Measurements from ENCODE around the gene SCGN. TPM values are rescaled to one million over a fixed set of nuclear protein-coding genes. Genes with fewer than 3 reads are reported as not detected.

Gene SCGN
- total RNA-seq, 1 experiment from 2014 or later = not detected

DNA sequence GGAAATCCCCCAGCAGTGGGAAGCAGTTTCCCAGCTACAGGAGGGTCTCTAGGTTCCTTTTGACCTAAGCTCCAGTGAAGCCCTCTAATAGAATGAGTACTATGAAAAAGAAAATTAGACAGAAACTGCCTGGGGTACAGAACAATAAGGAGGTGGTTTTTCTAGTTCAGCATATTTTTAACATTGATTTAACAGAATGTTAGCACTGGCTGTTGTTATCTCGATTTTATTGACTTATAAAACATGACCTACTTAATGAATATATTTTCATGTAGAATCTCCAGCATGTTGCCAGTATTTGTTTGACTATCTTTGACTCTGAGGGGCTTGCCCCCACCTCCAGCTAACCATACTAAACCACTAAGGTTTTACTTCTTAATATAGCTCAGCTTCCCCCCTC lies 19.6 kb downstream of the SCGN start:
- in situ Hi-C loops (cut with HindIII; ENCODE audit: low pct_unique_long_range_greater_than_20kb, low sequenced_read_pairs) = no loop called here
- no peak for DNase-seq (ENCODE audit: low read depth)

DNA sequence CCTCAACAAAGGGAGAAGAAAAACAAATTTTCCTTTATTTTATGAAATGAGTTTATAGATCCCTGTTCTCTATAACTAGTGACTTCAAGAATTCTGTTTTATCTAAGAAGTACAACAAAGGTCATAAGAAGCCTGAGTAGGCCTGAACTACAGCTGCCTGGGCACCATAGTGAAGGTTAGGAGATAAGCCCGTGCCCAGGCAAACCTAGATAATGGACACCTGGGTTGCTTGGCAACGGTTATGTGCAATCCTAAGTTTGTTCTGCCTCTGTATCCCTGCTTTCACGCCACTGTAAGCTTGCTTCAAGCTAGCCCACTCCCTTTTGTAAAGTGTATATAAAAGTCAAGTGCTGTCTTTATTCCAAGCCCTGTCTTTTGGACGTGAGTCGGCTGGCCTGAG lies 23.2 kb downstream of the SCGN start:
- in situ Hi-C loops (cut with HindIII; ENCODE audit: low pct_unique_long_range_greater_than_20kb, low sequenced_read_pairs) = no loop called here
- DNase-seq (ENCODE audit: low read depth) = no peak

DNA sequence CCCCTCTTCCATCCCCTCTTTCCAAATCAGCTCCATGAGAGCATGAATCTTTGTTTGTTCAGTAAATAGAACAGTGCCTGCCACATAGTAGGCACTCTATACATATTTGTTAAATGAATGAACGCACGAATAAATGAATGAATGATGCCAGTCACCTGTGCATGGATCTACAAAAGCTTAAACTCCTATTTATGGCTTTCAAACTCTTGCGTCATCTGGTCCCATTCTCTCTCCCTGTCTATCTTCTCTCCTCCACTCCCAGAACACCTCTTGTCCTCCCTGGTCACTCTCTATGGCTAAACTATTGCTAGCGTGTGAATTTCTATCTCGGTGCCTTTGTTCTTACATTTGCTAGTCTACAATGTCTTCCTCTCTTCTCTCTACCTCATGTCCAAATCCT lies 24.8 kb downstream of the SCGN start:
- in situ Hi-C loops (cut with HindIII; ENCODE audit: low pct_unique_long_range_greater_than_20kb, low sequenced_read_pairs) = no loop called here
- DNase-seq (ENCODE audit: low read depth) = no peak

DNA sequence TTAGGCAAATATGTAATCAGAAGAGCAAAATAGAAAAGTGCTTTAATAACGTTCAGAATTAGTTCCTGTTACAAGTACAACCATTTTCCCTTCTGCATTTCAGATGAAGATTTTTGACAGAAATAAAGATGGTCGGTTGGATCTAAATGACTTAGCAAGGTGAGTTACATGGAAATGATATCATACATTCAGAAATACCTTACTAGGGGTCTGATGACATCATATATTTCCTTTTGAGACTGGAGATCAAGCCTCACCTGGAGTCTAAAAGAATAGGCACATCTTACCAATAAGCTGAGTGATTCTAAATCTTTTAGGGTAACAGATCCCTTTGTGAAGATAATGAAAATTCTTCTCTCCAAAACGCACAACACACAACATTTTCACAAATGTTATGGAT lies 29.8 kb downstream of the SCGN start:
- in situ Hi-C loops (cut with HindIII; ENCODE audit: low pct_unique_long_range_greater_than_20kb, low sequenced_read_pairs) = no loop called here
- no peak for DNase-seq (ENCODE audit: low read depth)

DNA sequence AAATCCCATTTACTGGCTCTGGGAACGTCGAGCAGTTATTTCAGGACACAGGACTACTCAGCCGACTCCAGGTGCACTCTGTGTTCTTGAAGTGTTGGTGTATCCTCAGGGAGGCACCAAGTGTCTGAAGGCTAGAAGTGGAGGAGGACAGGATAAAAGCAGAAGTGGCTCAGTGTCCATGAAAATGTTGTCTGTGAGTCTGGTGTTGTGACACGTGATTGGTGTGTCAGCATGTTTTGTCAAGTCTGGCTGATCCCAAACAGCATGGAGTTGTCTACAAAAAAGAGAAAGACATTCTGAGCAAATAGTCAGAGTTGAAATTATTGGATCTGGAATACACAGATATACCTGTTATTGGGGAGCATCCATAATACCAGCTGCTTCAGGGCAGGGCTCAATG lies 30.3 kb downstream of the SCGN start:
- in situ Hi-C loops (cut with HindIII; ENCODE audit: low pct_unique_long_range_greater_than_20kb, low sequenced_read_pairs) = no loop called here
- no peak for DNase-seq (ENCODE audit: low read depth)

DNA sequence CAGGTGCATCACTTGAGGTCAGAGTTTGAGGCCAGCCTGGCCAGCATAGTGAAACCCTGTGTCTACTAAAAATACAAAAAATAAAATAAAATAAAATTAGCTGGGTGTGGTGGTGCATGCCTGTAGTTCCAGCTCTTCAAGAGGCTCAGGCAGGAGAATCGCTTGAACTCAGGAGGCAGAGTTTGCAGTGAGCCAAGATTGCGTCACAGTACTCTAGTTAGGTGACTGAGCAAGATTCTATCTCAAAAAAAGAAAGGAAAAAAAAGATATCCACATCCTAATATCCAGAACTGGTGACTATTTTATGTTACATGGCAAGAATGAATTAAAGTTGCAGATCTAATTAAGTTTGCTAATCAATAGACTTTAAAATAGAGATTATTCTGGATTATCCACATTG lies 32.5 kb downstream of the SCGN start:
- in situ Hi-C loops (cut with HindIII; ENCODE audit: low pct_unique_long_range_greater_than_20kb, low sequenced_read_pairs) = no loop called here
- no peak for DNase-seq (ENCODE audit: low read depth)

DNA sequence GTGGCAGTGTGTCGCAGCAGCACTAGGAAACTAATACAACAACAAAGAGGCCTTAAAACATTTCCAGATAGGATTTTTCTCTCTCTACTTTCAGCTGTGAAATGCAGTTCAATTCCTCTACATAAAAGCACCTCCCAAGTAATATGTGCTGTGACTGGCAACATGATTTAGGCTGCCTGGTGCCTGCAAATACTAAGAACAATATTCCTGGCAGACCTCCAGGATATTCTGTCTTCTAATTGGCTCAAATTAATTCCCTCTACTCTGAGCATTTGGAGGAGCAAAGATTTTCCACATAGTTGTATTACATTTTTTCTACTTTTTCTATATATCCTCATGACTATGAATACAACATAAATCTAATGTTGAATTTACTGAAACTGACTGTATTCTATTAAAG lies 33.2 kb downstream of the SCGN start:
- in situ Hi-C loops (cut with HindIII; ENCODE audit: low pct_unique_long_range_greater_than_20kb, low sequenced_read_pairs) = no loop called here

DNA sequence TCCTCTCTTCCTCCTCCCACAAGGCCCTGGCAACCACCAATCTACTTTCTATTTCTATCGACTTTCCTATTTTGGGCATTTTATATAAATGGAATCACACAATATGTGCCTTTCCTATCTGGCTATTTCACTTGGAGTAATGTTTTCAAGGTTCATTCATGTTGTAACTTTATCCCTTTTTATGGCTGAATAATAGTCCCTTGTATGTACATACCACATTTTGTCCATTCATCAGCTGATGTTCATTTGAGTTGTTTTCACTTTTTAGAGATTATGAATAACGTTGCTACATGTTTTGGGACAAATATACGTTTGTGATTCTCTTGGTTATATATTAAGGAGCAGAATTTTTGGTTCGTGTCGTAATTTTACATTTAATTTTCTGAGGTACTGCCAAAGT lies 33.9 kb downstream of the SCGN start:
- no peak for DNase-seq (ENCODE audit: low read depth)
- in situ Hi-C loops (cut with HindIII; ENCODE audit: low pct_unique_long_range_greater_than_20kb, low sequenced_read_pairs) = no loop called here

More for the DNA sequence above, 33.2 kb downstream of the SCGN start:
- no peak for DNase-seq (ENCODE audit: low read depth)

DNA sequence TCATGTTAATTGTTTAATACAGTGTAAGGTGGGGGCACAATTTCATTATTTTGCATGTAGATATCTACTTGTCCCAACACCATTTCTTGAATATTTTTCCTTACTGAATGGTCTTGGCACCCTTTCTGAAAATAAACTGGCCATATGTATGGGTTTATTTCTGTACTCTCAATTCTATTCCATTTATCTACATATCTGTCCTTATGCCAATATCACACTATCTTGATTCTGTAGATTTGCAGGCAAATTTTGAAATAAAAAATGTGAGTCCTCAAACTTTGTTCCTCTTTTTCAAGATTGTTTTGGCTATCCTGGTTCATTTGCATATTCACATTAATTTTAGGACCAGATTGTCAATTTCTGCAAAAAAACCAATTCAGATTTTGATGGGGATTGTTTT lies 34.8 kb downstream of the SCGN start:
- in situ Hi-C loops (cut with HindIII; ENCODE audit: low pct_unique_long_range_greater_than_20kb, low sequenced_read_pairs) = no loop called here
- DNase-seq (ENCODE audit: low read depth) = no peak

DNA sequence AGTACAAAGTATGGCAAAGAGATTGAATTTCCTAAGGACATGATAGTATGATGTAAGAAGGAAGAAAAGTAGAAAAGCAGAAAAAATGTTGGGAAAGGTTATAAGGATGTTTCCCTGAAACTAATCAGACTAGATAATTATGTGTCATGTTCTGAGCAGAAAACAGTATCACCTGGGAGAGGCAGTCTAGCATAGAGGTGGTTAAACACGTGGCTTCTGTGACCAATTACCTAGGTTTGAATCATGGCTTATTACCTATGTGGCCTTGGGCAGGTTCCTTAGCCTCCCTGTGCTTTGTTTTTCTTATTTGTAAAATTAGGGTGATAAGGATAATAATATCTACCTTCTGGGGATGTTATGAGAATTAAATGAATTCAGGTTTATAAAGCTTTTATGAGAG lies 38.0 kb downstream of the SCGN start:
- no peak for DNase-seq (ENCODE audit: low read depth)
- in situ Hi-C loops (cut with HindIII; ENCODE audit: low pct_unique_long_range_greater_than_20kb, low sequenced_read_pairs) = no loop called here

DNA sequence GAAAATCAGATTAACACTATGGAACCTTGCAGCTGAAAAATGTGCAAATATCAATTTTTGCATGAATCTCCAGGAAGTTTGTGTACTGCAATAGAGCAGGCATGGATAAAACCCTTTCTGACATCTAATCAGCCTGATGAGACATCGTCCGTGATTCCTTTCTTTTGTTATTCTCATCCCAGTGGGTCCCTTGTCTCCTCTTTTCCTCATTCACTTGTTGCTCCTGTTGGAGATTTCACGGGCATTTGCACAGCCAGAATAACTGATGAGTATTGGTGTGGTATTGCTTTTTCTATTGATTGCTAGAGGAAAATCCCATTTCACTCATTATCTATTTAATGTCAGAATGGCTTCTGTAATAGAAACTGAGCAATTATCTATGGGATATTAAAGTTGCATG lies 39.9 kb downstream of the SCGN start:
- in situ Hi-C loops (cut with HindIII; ENCODE audit: low pct_unique_long_range_greater_than_20kb, low sequenced_read_pairs) = no loop called here

DNA sequence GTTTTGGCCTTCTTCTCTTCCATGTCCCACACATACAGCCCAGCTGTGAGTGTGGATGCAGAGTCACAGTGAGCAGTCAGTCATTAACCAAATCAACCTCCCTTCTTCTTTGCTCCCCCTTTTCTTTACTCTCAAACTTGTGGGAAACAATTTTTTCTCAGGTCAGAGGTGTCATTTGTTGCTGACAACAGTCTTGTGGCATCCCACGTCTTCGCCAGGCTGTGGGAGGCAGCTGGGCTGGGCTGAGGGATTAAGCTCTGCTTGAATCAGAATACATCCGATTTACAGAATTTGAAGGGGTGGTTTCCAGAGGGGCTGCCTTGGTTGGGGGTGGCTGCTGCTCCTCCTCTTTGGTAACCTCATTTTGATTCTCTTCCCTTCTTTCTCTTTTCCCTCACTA lies 40.5 kb downstream of the SCGN start:
- DNase-seq (ENCODE audit: low read depth) = no peak
- in situ Hi-C loops (cut with HindIII; ENCODE audit: low pct_unique_long_range_greater_than_20kb, low sequenced_read_pairs) = no loop called here

More for the DNA sequence above, 39.9 kb downstream of the SCGN start:
- no peak for DNase-seq (ENCODE audit: low read depth)

DNA sequence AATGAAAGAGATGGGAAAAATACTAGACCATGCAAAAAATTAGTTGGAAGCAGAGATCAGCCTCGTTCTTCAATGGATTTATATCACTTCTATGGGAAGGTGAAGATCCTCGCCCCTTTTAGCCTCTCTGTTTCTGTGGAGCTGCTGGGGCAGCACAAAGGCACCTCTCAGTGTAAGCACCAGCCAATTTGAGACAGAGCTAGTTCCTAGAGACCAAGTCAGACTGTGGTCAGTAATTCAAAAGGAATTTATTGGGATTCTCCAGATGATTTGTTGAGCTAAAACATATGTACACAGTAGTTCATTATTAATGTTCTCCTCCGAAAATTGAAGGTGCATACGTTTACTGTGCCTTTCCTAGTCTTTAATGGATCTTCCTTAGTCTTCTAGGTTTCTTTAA lies 42.4 kb downstream of the SCGN start:
- in situ Hi-C loops (cut with HindIII; ENCODE audit: low pct_unique_long_range_greater_than_20kb, low sequenced_read_pairs) = no loop called here
- no peak for DNase-seq (ENCODE audit: low read depth)

DNA sequence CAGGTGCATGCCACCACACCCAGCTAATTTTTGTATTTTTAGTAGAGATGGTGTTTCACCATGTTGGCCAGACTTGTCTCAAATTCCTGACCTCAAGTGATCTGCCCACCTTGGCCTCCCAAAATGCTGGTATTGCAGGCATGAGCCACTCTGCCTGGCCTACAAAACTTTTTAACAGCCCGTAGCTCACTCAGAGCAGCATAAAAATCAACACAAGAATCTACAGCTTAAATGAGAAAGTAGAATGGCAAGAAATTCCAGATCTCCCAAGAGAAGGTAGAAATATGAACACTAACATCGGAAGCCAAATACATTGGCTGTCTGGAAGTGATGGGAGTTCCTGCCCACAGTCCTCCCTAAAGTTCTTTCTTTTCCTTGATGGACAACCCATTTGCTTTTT lies 43.7 kb downstream of the SCGN start:
- in situ Hi-C loops (cut with HindIII; ENCODE audit: low pct_unique_long_range_greater_than_20kb, low sequenced_read_pairs) = no loop called here

DNA sequence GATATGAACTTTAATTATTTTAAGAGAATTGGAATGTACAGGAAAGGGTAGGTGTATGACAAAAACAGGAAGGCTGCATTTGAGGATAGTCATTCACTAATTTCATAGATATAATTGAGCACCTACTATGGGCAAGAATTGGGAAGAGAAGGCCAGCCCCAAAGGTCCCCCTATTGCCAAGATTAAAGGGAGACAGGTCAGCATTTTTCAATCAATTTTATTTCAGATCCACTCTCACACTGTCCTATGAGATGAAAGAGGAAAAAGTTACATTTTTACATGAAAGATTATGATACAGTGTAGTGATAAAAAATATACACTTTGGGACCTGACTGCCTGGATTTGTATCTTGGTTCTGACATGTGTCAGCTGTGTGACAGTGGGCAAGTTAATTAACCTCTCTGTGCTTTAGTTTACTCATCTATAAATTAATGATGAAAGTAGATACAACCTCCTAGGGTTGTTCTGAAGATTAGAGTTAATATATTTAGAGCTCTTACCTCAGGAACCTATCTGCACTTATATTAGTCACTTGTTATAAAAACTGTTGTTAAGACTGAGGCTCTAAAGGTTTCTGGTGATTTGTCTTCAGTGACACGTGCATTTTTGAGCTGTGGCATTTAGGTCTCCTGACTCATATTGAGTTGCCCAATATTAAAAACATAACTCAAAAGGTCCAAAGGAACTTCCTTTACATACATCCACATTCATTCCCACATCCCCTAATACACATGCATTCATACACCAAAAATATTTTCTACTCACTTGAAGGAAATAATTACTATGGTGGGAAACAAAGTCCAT lies 45.7 kb downstream of the SCGN start:
- DNase-seq (ENCODE audit: low read depth) = no peak
- in situ Hi-C loops (cut with HindIII; ENCODE audit: low pct_unique_long_range_greater_than_20kb, low sequenced_read_pairs) = no loop called here

More for the DNA sequence above, 43.7 kb downstream of the SCGN start:
- DNase-seq (ENCODE audit: low read depth) = no peak

DNA sequence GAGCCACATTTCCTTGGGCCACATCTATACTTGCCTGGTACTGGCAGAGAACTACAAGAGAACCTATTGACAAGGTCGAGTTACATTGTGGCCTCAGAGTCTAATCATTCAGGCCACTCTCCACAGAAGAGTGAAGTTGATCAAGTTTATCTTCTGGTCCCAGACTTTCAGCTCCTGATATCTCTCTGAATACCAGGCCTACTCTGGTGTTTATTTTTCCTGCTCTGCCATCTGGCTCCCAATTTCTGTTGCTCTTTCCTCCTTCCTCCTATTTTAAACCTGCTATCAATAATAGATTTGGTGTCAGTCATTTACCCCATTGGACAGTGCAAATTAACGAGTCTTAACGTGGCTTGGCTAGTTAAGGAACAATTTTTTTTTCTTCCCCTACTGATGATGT lies 46.6 kb downstream of the SCGN start:
- DNase-seq (ENCODE audit: low read depth) = no peak
- in situ Hi-C loops (cut with HindIII; ENCODE audit: low pct_unique_long_range_greater_than_20kb, low sequenced_read_pairs) = no loop called here

DNA sequence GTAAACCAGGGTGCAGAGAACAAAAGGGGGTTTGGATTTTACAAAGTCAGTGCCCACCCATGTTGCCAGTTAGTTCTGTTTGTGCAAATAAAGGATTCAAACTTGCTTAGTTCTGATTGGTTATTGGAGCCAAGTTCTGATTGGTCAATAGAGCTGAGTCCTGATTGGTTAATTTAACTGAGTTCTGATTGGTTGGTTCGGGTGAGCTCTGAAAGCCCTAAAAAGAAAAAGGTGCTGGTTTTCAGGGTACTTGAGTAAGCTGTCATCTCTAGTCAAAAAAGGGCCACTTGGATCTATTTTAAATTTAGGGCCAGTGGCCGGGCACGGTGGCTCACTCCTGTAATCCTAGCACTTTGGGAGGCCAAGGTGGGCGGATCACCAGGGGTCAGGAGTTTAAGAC lies 47.6 kb downstream of the SCGN start:
- DNase-seq (ENCODE audit: low read depth) = no peak
- in situ Hi-C loops (cut with HindIII; ENCODE audit: low pct_unique_long_range_greater_than_20kb, low sequenced_read_pairs) = no loop called here

DNA sequence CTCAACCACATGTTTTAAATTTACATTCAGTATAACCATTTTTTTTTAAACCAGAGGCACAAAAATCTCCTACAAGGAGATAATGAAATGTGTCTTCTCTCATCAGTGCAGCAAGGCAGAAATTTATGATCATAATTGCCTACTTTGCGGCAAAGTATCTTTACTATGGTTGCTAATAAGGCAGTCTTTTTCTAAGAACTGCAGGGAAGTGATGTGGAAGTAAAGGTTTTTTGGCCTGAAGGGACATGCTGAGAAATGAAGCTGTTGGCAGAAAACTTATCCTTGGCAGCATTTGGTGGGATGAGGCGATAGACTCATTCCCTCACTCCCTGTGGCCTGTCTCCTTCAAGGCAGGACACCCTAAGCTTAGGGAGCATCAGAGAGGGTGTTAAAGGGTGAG lies 48.7 kb downstream of the SCGN start:
- no peak for DNase-seq (ENCODE audit: low read depth)
- in situ Hi-C loops (cut with HindIII; ENCODE audit: low pct_unique_long_range_greater_than_20kb, low sequenced_read_pairs) = no loop called here

DNA sequence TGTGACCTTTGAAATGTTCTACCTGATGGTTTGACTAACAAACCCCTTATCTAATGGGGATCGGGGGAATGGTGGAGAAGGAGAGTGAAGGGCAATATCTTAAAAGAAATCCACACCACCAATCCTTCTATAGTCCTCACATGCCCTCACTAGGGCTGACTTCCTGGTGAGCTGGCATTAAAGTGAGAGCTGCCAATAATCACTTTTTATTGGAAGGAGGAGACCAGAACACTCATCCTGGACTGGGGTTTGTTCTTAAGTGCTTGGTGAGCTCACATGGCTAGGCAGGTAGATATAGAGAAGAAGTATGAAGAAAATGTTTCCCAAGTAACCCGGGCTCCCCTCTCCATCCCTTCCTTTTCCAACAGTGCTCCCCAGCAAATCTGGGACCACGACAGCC lies 49.8 kb downstream of the SCGN start:
- in situ Hi-C loops (cut with HindIII; ENCODE audit: low pct_unique_long_range_greater_than_20kb, low sequenced_read_pairs) = no loop called here
- no peak for DNase-seq (ENCODE audit: low read depth)

DNA sequence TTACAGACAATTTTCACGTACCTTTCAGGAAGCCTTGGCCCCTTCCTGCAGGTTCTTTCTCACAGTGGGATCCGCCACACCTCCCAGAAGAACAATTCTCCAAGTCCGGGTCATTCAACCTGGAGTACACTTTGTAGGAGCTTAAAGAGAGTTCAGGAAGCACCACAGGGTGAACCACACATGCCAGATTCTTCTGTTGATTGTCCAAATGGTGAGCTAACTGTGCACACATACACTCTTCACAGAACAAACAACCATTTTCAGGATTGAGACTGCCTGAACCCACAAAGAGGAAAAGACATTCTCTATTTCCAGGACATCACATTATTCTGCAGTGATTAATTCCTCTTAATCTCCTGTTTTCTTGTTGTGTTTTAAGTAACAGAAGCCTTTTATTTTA lies 51.0 kb downstream of the SCGN start:
- in situ Hi-C loops (cut with HindIII; ENCODE audit: low pct_unique_long_range_greater_than_20kb, low sequenced_read_pairs) = no loop called here
- no peak for DNase-seq (ENCODE audit: low read depth)
